GM21528 (cell line): ENCODE measurements around the gene MDM1.

Experiments used
- ATAC-seq: cut with Tn5 transposase; IDR thresholded peaks from one replicate; pipeline ENCODE4 v1.9.1; 2021; ENCODE audit warnings: mild to moderate bottlenecking, moderate library complexity; ENCODE audit not compliant: unreplicated experiment, low FRiP score

Gene MDM1

GRCh38 chr12:68325966-68326365 is 6.2 kb downstream of the MDM1 start:
- ATAC-seq: no peak

GRCh38 chr12:68324531-68324930 is 7.6 kb downstream of the MDM1 start:
- ATAC-seq: no peak

- ATAC-seq: no peak
Measured at GRCh38 chr12:68321140-68321539, 11.0 kb downstream of the MDM1 start.

- no peak for ATAC-seq
Measured at GRCh38 chr12:68319988-68320623, 12.1 kb downstream of the MDM1 start.

GRCh38 chr12:68317047-68317667 is 15.0 kb downstream of the MDM1 start:
- ATAC-seq: no peak

- ATAC-seq: no peak
Measured at GRCh38 chr12:68310370-68310769, 21.8 kb downstream of the MDM1 start.

GRCh38 chr12:68306564-68306963 is 25.6 kb downstream of the MDM1 start:
- ATAC-seq: no peak

GRCh38 chr12:68305278-68305677 is 26.9 kb downstream of the MDM1 start:
- ATAC-seq: no peak

GRCh38 chr12:68304626-68305025 is 27.5 kb downstream of the MDM1 start:
- no peak for ATAC-seq

- ATAC-seq: no peak
Measured at GRCh38 chr12:68303850-68304249, 28.3 kb downstream of the MDM1 start.

- ATAC-seq: no peak
Measured at GRCh38 chr12:68297929-68298328, 34.2 kb downstream of the MDM1 start.

GRCh38 chr12:68294251-68294650 is 37.9 kb downstream of the MDM1 start:
- no peak for ATAC-seq

- no peak for ATAC-seq
Measured at GRCh38 chr12:68293347-68293746, 38.8 kb downstream of the MDM1 start.

- ATAC-seq: no peak
Measured at GRCh38 chr12:68292151-68292943, 39.8 kb downstream of the MDM1 start.

- no peak for ATAC-seq
Measured at GRCh38 chr12:68291396-68292036, 40.6 kb downstream of the MDM1 start.

GRCh38 chr12:68290126-68290525 is 42.0 kb downstream of the MDM1 start:
- ATAC-seq: peak; percentile 99

- no peak for ATAC-seq
Measured at GRCh38 chr12:68287106-68287505, 45.1 kb downstream of the MDM1 start.

- ATAC-seq: no peak
Measured at GRCh38 chr12:68286396-68286795, 45.8 kb downstream of the MDM1 start.

GRCh38 chr12:68285541-68285940 is 46.6 kb downstream of the MDM1 start:
- ATAC-seq: no peak

GRCh38 chr12:68281322-68282077 is 50.7 kb downstream of the MDM1 start:
- ATAC-seq: no peak
